HG02840 (cell line): Measurements from ENCODE around the gene ALG12.

Source experiments
- ATAC-seq: cut with Tn5 transposase; IDR thresholded peaks from one replicate; pipeline ENCODE4 v1.9.1; 2021; ENCODE audit warnings: mild to moderate bottlenecking, moderate library complexity, moderate number of reproducible peaks; ENCODE audit not compliant: unreplicated experiment, low FRiP score

Gene ALG12

DNA sequence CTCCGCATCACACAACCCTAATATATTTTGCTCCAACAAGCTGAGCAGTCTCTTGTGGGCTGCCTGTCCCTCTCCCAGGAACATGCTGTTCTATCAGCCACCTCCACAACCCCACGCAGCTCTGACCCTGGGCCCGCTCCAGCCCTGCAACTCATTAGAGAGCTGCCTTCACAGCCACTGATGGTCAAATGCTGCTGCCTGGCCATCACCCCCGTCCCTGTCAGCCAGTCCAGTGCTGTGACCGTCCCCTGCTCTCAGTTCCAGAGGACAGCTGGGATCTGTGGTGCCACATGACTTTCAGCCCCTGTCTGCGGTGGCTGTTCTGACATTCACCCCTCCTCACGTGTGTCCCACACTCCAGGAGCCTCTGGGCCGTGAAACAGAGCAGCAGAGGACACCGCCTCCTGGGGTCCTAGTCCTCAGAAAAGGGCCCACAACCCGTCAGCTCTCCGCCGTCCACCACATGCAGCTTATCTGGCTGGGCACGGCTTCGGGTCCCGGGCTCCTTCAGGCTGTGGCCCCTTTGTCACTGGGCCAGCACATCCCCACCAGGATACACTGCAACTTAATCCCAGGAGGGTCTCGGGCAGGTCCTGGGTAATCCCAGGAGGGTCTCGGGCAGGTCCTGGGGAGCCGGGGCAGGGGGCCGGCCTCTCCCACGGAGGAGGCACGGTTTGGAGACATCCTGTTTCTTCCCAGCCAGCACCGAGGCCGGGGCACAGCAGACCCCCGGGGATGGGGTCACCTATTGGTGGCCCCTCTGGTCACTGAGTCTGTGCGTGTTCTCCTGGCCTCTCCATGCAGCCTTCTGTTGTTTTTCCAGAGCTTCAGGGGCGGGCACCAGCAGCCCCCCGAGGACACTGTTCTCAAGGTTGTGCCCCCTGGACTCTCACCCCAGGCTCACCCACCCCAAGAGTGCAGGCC is 15.3 kb upstream of the ALG12 start:
- no peak for ATAC-seq

DNA sequence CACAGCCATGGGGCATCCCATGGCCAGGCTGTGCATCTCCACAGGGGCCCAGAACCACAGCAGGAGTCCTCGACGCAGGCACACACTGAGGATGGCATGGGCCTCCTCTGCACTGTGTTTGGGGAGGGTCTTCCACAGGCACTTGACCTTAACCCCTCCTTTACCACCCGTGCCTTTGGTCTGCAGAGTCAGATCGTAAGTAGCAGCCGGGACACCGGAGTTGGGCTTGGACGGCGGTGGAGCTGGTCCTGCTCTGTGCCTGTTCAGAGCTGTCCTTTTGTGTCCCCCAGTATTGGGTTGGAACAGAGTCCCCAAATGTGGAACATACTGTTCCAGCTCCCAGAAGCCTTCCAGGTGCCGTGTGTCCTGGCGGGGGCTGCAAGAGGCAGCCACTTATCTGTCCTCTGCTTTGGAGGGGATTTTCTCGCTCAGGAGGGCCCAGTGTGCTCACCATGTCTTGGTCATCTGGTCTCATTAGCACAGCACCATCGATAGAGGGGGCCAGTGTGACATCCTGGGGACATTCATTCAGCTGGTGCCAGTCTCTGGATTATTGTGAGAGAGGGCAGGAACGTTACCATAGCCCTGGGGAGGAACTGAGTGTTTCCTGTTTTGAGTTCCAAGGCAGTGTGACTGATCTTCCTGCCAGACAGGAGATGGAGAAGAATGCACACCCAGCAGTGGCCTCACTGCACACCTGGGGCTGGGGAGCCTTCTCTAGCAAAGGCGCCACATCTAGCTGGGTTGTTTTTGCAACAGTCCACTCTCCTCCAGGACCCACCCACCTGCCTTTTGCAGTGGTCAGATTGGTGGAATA is 12.6 kb upstream of the ALG12 start:
- no peak for ATAC-seq

DNA sequence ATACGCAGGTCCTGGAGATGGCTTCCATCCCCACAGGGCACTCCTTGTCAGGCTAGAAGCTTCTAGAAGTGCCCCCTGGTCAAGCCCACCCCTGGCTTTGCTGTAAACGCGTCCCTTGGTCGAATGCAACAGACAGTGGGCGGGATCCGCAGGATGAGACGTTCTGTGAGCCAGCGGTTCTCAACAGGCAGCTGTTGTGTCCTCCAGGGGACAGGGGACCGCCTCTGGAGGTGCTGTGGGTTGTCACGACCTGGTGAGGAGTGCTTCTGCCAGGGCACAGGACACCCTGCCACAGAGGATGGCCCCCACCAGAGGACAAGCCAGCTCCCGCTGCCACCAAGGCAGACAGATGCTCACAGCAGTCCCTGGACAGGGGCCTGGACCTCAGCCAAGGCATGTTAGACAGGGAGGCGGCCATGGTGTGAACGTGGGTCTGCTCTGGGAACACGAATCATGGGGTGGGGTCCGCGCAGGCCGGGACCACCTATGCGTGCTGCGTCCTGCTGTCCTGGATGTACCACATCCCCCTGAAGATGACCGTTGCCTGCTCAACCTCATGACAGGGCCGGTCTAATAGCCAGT is 11.8 kb upstream of the ALG12 start:
- no peak for ATAC-seq

DNA sequence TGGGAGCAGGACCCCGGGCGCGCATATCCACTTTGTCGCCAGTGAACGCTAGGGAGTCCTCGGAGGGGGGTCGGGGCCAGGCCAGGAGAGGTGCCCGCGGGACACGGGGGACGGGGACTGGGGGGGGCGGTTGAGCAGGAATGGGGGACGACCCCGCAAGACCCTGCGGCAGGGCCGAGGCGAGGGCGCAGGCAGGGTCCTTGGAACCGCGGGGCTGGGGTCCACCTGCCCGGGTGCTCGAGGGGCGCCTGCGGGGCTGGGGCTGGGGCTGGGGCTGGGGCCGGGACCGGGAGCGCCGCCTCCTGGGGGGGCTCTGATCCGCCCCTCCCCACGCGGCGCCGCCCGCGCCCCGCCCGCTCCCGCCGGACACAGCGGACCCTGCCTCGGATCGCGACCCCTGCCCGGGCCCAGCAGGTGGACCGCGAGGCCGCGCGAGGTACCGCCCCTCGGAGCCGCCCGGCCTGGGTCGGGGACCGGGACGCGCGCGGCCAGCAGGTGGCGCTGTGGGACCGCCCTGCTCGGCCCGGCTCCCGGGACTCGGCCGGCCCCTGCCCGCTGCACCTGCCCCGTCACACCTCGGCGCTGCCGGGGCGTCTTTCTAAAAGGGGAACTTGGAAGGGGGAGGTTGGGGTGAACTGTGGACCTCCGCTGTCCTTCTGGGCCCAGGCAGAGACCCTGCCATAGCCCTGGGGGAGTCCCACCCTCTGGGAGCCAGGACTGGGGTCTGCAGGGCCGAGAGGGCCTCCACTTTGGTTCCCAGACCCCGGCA is 11.2 kb upstream of the ALG12 start:
- ATAC-seq: no peak

DNA sequence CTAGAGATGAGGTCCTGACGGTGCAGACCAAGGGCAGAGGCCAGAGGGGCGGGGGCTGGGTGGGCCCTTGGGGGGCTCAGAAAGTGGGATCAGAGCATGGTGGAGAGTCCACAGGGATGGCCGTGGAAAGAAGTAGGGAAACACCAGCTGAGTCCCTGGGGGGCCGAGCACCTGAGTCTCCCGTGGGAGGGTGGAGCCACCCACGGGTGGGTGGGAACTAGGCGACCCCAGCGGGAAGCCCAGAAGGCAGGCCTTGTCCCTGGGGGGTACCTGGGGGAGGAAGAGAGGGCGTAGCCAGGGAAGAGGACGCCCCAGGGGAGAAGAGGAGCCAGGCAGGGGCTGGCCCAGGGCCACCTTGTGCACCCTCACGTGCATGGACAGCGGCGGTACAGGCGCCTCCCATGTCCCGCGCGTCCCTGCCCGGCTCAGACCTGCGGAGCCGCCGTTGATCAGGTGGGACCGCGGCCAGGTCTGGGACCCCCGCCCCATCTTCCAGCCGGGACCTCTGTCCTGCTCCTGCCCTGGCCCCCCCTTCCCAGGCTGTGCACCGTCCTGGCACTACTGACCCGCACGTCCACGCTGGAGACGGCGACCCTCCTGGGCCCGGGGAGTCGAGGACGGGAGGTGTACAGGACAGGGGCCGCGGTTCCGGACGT is 10.4 kb upstream of the ALG12 start:
- no peak for ATAC-seq

DNA sequence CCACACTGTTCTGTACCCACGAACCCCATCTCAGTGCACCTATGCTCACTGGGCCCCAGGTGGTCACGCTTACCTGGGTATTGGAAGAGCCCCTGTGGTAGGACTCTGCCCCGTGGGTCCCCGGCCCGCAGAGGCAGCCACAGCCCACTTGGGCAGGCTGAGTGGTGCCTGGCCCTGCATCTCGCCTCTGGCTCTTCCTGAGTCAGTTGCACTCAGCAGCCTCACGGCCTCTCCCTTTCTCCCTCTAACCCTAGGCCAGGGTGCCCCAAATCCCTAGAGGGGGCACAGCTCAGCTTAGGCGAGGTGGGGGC is 9.9 kb upstream of the ALG12 start:
- ATAC-seq: no peak

DNA sequence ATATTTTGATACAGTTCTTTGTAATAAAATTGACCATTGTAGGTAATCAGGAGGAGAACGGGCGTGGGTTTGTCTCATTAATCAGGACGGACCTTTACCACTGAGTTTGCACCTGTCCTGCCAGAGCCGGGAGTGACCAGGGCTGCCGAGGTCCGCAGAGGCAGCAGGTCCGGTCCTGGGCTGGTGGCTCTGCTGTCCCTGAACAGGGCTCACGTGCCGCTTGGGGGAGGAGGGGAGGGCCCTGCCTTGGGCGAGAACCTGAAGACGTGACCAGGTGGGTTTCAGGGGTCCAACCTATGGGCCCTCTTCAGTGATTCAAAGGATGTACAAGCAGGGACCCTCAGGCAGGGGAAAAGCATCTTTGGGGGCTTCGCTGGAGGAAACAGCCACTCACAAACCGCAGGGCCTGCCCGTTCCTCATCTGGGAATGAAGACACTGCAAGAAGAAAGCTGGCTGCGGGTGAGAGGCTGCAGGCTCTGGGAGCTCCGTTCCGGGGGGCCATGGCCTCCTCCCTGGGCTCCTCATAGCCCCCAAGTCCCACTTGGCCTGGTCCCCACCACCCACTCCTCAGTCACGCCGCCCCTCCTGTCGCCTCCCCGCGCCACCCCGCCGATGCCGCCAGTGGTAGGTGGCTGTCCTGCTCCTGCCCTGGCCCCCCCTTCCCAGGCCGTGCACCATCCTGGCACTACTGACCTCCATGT is 9.4 kb upstream of the ALG12 start:
- no peak for ATAC-seq

DNA sequence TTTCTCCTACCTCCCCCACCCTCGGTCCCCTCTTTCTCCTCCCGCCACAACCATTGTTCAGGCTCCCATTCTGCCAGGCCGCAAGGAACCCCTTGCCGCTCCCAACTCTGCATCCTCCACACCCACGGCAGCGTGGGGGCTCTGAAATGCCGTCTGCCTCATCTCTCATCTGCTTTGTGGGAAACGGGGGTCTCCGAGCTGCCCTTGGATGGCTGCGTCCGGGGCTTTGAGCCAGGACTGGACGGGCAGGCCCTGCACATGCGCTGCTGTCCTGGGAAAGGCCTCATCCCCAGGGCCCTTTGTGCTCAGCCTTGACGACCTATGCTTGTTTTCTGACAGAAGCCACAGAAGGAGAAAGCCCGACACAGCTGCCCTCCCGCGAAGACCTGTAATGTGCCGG is 8.7 kb upstream of the ALG12 start:
- ATAC-seq: no peak

DNA sequence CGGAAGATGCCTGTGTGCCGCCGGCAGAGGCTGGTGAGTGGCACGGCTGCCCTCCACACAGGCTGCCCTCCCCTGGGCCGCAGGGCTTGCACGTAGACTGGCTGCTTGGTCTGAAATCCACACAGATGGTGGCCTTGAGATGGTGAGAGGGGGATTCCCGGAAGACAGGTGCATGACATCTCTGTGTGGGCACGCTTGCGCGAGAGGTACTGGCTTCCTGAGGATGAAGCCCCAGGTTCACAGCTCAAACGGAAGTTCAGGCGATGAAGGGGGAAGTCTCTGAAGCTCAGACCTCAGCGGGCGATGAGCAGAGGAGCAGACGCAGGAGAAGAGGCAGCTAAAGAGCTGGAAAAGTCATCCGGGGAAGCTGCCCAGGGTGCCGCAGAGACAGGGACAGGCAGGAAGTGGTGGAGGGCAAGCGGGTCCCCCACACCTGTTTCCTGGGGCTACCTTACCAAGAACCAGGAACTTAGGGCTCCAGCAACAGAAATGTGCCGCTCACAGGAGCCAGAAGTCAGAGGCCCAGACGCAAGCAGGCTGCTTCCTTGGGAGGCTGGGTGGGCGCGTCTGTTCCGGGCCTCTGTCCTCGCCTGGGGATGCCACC is 7.4 kb upstream of the ALG12 start:
- no peak for ATAC-seq

DNA sequence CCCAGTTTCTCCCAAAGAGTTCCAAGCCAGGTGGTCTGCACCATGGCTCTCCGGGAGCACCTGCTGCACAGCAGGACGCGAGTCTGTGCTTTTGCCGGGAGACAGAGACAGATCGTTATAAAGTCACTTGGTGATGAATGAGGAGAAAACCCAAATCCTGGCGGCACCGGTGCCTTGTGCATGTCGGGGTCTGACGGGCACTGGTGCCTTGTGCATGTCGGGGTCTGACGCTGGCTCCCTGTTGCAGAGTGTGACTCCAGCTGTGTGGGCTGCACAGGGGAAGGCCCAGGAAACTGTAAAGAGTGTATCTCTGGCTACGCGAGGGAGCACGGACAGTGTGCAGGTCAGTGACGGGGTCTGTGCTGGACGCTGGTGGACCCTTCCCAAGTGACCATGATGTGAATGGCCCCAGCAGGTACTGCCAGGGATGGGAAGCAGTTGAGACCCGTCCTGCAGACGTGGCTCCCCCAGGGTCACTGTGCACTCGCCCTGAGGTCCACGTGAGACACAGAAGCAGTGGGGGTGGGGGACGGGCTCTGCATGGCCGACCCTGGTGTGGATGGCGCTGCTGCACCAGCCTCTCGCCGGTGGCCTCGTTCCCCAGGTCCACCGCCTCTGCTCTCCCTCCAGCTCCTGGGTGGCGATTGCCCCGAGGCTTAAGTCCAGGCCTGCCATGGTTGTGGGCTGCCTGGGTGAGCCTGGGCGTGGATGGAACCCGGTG is 6.0 kb upstream of the ALG12 start:
- no peak for ATAC-seq

DNA sequence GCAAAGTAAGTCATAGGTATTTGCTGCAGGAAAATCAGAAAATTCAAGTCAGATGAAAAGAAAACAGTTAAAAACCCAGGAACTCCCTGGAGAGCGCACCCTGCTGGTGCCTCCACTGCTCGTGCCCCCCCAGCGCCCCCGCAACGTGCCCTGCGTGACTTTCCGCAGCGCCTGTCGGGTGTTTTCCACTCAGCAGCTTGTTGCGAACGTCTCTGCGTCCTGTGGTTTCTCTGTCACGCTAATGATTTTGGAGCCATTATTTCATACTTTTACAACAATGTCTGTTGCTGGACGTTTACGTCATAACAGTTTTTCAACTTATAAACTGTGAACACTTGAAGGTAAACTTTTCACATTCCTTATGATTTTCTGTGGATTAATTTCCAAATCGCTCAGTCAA is 5.2 kb upstream of the ALG12 start:
- ATAC-seq: no peak

DNA sequence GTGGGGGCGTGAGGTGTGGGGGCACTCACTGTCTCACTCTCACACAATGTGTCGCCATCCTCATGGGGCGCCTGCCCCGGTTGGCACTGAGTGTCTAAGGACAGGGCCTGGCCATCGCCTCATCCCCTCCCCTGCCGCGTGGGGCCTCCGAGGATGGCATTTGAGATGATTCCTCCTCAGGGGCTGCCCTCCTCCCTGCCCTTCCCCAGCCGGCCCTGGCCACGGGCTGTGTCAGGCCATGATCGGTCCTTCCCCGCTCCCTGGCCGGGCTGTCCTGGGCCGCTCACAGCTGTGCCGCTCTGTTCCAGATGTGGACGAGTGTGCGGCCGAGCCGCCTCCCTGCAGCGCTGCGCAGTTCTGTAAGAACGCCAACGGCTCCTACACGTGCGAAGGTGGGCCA is 4.7 kb upstream of the ALG12 start:
- ATAC-seq: no peak

DNA sequence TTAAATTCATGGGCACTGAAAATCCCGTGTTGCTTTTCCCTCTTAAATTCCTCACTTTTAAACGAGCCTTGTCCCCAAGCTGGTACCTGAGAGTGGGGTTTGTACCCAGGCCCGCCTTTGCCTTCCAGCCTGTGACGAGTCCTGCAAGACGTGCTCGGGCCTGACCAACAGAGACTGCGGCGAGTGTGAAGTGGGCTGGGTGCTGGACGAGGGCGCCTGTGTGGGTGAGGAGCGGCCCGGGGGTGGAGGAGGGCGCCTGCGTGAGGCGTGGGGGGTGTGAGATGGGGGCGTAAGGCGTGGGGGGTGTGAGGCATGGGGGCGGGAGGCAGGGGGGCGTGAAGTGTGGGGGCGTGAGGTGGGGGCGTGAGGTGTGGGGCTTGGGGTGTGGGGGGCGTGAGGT is 4.2 kb upstream of the ALG12 start:
- no peak for ATAC-seq

DNA sequence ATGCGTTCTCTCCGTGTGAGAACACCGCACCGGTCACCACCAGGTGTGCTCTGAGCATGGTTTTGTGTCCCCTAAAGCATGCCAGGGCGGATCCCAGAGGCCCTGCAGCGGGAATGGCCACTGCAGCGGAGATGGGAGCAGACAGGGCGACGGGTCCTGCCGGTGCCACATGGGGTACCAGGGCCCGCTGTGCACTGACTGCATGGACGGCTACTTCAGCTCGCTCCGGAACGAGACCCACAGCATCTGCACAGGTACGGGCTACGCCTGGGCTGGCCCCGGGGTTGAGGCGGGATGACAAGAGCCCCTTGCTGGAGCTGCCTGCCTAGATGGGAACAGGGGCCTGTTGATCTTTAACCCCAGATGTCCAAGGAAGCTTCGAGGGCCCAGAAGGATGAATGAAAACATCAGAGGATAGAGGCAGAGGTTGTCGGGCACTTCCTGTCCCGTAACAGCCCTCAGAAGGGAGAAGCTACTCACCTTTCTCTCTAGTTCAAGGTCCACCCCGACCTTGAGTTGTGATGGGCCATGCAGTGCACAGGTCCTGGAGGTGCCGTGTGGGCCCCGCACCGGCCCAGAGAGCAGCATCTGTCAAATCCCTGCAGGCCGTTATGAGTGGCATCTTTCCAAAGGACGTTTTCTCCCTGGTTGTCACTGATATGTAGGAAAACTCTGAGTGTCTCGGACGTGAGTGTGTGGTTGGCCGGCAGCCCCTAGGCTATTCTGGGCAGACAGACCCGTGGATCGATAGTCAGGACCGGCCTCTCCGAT is 3.5 kb upstream of the ALG12 start:
- no peak for ATAC-seq

DNA sequence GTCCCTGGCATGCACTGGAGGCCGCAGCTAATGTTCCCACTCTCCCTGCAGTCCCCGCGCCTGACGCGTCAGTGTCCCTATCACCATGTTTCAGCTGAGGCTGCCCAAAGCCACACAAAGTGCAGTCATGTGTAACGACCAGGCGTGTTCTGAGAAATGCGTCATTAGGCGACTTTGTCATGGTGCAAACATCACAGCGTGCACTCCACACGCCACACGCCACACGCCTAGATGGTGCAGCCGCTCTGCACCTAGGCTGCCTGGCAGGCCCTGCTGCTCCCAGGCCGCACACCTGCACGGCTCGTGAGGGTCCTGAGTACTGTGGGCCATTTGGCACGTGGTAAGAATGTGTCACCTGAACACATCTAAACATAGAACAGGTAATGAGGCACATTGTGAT is 2.6 kb upstream of the ALG12 start:
- no peak for ATAC-seq

DNA sequence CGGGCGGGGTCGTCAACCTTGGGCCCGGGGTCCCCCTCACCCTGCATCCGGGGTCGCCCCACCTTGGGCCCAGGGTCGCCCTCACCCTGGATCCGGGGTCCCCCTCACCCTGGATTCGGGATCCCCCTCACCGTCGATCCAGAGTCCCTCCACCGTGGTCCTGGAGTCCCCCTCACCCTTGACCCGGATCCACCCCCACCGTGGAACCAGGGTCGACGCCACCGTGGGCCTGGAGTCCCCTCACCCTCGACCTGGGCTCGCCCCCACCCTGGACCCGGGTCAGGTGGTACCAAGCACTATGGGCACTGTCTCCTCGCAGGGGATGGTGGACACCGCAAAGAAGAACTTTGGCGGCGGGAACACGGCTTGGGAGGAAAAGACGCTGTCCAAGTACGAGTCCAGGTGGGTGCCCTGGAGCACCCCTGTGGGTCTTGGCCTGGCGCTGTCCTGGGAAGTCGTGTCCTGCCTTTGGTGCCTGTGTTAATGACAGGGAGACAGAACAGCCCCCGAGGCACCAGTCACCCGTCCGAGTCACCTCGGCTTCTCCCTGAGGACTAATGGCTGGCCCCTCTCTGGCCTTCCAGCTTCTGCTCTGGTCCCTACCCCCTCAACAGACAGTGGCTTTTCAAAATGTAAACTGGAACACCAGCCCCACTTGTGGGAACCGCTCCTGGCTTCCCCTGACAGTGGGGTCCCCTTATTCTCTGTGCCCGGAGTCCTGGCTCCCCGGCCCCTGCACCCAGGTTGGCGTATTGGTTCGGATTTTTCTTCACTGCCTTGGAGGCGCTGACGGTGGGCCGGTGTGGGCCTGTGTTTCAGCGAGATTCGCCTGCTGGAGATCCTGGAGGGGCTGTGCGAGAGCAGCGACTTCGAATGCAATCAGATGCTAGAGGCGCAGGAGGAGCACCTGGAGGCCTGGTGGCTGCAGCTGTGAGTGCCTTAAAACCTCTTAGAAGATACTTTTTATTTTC is 958 bp upstream of the ALG12 start:
- ATAC-seq: no peak

DNA sequence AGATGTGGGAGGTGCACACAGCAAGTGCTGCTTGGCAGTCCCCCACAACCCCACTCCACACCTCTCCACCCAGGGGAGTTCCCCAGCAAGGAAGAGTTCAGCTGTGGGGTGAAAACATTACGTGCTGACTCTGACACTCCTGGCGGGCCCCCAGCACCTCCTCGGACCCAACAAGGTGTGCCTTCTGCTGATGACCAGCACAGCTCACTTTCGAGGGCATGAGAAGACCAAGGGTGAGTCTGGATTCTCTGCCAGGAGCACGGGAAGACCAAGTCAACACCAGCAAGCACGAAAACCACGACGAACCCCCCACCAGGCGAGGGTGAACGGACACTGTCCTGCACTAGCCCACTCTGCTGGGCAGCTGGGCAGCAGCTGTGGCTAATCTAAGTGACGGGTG is 1.4 kb downstream of the ALG12 start:
- no peak for ATAC-seq
